Breast epithelium (tissue), 3 donors: Measurements from ENCODE around the gene P2RY13.

Source experiments
- POLR2A ChIP-seq: fragments of 450-650 bp; IDR thresholded peaks from one replicate; pipeline ENCODE4 v1.6.1; 2016; ENCODE audit warnings: antibody characterized with exemption, mild to moderate bottlenecking, moderate library complexity
- POLR2AphosphoS5 ChIP-seq, 3 donors: sonication (generic); formaldehyde crosslinking; IDR thresholded peaks; one replicate each; pipeline ENCODE4 v1.6.1; 2017; ENCODE audit warnings: antibody characterized with exemption in 3 of 3
- TF ChIP-seq, protein P1 (sequence below), 3 donors: fragments of 450-650 bp; IDR thresholded peaks; one replicate each; pipeline ENCODE4 v1.5.1; 2016 to 2017; ENCODE audit warnings: antibody characterized with exemption in 3 of 3, mild to moderate bottlenecking in 3 of 3, moderate library complexity in 3 of 3

- TF ChIP-seq, protein P1, sequence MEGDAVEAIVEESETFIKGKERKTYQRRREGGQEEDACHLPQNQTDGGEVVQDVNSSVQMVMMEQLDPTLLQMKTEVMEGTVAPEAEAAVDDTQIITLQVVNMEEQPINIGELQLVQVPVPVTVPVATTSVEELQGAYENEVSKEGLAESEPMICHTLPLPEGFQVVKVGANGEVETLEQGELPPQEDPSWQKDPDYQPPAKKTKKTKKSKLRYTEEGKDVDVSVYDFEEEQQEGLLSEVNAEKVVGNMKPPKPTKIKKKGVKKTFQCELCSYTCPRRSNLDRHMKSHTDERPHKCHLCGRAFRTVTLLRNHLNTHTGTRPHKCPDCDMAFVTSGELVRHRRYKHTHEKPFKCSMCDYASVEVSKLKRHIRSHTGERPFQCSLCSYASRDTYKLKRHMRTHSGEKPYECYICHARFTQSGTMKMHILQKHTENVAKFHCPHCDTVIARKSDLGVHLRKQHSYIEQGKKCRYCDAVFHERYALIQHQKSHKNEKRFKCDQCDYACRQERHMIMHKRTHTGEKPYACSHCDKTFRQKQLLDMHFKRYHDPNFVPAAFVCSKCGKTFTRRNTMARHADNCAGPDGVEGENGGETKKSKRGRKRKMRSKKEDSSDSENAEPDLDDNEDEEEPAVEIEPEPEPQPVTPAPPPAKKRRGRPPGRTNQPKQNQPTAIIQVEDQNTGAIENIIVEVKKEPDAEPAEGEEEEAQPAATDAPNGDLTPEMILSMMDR (IDR thresholded peaks at IDR 0.05) = no peak
- TF ChIP-seq POLR2A (no peak), POLR2AphosphoS5 (IDR thresholded peaks at IDR 0.05) (no peak)
These were observed 12.9 kb downstream of the P2RY13 start, which contains the start of gene GPR87 for GRCh38 chr3:151316267-151316991.
